HFF-Myc (cell line): Measurements from ENCODE around the gene MAP3K20.

Source experiments
- DNase-seq: peaks from one replicate; pipeline ENCODE4 v3.0.0-alpha.2; 2011; ENCODE audit warnings: low read depth; ENCODE audit errors: extremely low read depth
- H3K4me3 ChIP-seq: replicated peaks from 2 replicates; pipeline ENCODE4 v1.5.1; 2011; ENCODE audit warnings: low read depth, mild to moderate bottlenecking, control low read depth, low read length
- CTCF ChIP-seq: IDR thresholded peaks from 2 replicates; pipeline ENCODE4 v1.5.1; 2012; ENCODE audit warnings: mild to moderate bottlenecking, low read depth, low read length, control low read depth; ENCODE audit errors: missing control alignments

MAP3K20 gene

DNA sequence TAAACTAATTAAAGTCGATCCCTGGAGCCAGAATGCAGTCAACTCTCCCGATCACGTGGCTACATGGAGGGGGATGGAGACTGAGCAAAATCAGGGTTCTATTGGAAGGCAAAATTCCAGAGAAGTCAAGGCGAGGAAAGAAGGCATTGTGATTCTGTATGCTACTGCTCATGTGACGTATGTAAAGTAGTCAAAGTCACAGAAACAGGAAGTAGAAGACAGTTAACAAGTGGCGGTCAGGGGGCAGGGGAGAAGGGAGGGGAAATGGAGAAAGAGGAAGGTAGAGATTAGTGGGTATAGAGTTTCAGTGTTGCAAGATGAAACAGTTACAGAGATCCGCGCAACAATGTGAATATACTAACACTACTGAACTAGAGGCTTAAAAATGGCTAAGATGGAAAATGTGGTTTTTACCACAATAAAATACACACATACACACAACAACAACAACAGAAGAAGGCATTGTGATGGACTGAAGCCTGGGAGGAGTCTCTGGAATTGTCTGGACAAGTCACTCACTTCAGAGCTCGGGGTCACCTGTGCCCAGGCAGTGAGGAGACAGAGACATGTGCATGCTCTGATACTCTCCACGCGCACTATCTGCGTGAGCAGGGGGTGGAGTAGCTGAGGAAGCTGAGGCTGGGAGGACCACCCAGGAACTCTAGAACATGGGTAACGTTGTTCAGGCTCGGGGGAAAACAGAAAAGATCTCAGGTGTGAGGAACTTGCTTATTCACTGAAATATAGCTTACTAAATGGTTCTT is 189.1 kb downstream of the MAP3K20 start:
- H3K4me3 ChIP-seq, result no peak overlapping the region
- DNase-seq, result no peak
- TF ChIP-seq CTCF, result no peak

DNA sequence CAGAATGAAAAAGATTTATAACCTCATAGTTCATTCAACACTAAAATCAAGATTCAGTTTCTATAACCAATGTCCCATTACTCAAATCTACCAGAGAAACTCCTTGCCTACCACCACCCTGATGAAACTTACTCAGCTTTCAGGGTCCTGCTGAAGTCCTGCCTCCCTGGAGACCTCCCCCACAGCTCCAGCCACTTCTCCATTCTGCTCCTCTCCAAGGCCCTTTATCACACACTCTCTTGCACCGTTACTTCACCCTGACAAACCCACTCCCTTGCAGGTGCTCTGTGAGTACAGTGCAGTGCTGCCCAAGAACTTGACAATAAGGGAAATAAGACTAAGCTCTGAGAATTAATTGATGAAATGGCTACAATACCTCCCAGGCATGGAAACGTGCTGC is 195.5 kb downstream of the MAP3K20 start:
- no peak overlapping the region for H3K4me3 ChIP-seq
- DNase-seq, result no peak
- no peak for TF ChIP-seq CTCF

- no peak overlapping the region for H3K4me3 ChIP-seq
- no peak for DNase-seq
- no peak for TF ChIP-seq CTCF
These were observed 196.2 kb downstream of the MAP3K20 start for GRCh38 chr2:173271825-173272224.

- H3K4me3 ChIP-seq, result no peak overlapping the region
- no peak for TF ChIP-seq CTCF
- no peak for DNase-seq
These were observed 197.2 kb downstream of the MAP3K20 start for GRCh38 chr2:173272849-173273248.

GRCh38 chr2:173278794-173279526 is 203.3 kb downstream of the MAP3K20 start:
- no peak for DNase-seq
- no peak for TF ChIP-seq CTCF
- H3K4me3 ChIP-seq, result no peak overlapping the region

DNA sequence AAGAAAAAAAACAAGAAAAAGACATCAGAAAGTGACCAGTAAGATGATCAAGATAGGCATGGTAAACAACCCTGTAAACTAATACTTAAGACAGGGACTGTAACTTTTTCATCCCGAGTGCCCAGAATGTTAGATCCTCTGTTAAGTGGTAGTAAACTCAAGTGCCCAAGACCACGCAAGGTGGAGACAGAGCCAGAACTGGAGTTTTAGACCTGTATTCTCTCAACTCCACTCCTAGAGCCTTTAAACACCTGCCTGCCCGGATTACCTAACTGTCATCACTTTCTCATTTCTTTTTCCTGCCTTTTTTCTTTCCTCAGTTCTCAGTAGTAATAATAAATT is 203.9 kb downstream of the MAP3K20 start:
- no peak for DNase-seq
- no peak overlapping the region for H3K4me3 ChIP-seq
- TF ChIP-seq CTCF, result no peak
